Esophagus squamous epithelium (tissue), 4 donors: ENCODE data around the gene RPRD1A.

Source experiments
- CTCF ChIP-seq, 6 experiments: fragments of 450-650 bp in 4 of 6; fragments of 200-600 bp in 2 of 6; sonication (generic) in 2 of 6; IDR thresholded peaks; one replicate each; pipeline ENCODE4 v1.5.1; 2016 to 2019; ENCODE audit warnings: antibody characterized with exemption in 6 of 6, mild to moderate bottlenecking in 4 of 6, moderate library complexity in 4 of 6
- POLR2A ChIP-seq, 4 donors: fragments of 450-650 bp; IDR thresholded peaks; one replicate each; pipeline ENCODE4 v1.6.1; 2017; ENCODE audit warnings: antibody characterized with exemption in 4 of 4, mild to moderate bottlenecking in 4 of 4, moderate library complexity in 3 of 4

DNA sequence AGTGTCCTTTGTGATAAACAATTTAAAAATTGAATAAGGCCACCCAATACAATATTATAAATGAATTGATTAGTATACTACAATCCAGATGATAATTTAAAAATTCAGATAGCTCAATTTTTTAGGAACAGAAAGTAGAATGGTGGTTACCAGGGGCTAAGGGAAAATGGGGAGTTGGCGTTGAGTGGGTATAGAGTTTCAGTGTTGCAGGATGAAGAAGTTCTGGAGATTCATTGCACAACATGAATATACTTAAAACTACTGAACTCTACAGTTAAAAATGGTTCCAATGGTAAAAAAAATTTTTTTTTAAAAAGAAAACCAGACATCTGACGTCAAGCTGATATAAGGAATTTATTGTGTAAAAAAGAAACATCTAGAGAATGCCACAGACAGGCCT is 40.8 kb upstream of the RPRD1A start:
- no peak for TF ChIP-seq CTCF (IDR thresholded peaks at IDR 0.05)
- no peak for TF ChIP-seq POLR2A (IDR thresholded peaks at IDR 0.05)
